Measurements from ENCODE around the gene CAST.

- TF ChIP-seq GATA2 (IDR thresholded peaks at IDR 0.05; ENCODE audit: low read depth, low read length) (no peak), GATA3 (IDR thresholded peaks at IDR 0.05; ENCODE audit: low read depth, low read length) (no peak)
Observed at GRCh38 chr5:96648023-96648422, 14.2 kb upstream of the CAST start.

Data from SH-SY5Y (cell line).